Keratinocyte (primary cell): Measurements from ENCODE around the gene TEX22. TPM values are rescaled to one million over a fixed set of nuclear protein-coding genes. Genes with fewer than 3 reads are reported as not detected.

Experiments
- DNase-seq: peaks from one replicate; pipeline ENCODE4 v3.0.0-alpha.2; 2011; ENCODE audit warnings: low read depth, missing footprints, low spot score
- FAIRE-seq: peaks from 2 replicates; lab custom pipeline; 2011; peaks lifted over from hg19 to GRCh38; lab: Jason Lieb, UNC
- H2AFZ ChIP-seq: 2 replicates; pipeline ENCODE4 v1.6.0; 2012; ENCODE audit warnings: low read length, control low read depth, inconsistent platforms; ENCODE audit not compliant: control insufficient read depth
- H3K27ac ChIP-seq: 2 replicates; pipeline ENCODE4 v1.5.1; 2011; ENCODE audit warnings: low read length; ENCODE audit not compliant: control insufficient read depth, insufficient read depth
- H3K27me3 ChIP-seq: 3 replicates; pipeline ENCODE4 v1.6.0; 2011; ENCODE audit warnings: low read length; ENCODE audit not compliant: control insufficient read depth, insufficient read depth; ENCODE audit errors: extremely low read depth
- H3K36me3 ChIP-seq, 2 experiments: 2 replicates in 1 of 2; 3 replicates in 1 of 2; pipeline ENCODE4 v1.5.1; 2011; ENCODE audit warnings: low read length in 2 of 2, mild to moderate bottlenecking in 1 of 2; ENCODE audit not compliant: control insufficient read depth in 2 of 2, insufficient read depth in 2 of 2; ENCODE audit errors: extremely low read depth in 1 of 2
- H3K4me1 ChIP-seq: 3 replicates; pipeline ENCODE4 v1.5.1; 2011; ENCODE audit warnings: low read length; ENCODE audit not compliant: control insufficient read depth, insufficient read depth; ENCODE audit errors: extremely low read depth
- H3K4me2 ChIP-seq: 3 replicates; pipeline ENCODE4 v1.6.0; 2011; ENCODE audit warnings: low read depth, low read length; ENCODE audit not compliant: control insufficient read depth, insufficient read depth; ENCODE audit errors: extremely low read depth
- H3K4me3 ChIP-seq, 3 experiments: fragments of 200-600 bp in 1 of 3; sonication (generic) in 1 of 3; 2 replicates in 2 of 3; 3 replicates in 1 of 3; pipeline ENCODE4 v1.5.1; 2011 to 2016; ENCODE audit warnings: low read length in 3 of 3, mild to moderate bottlenecking in 3 of 3, control low read depth in 2 of 3, inconsistent platforms in 1 of 3, low read depth in 1 of 3, mixed read lengths in 1 of 3, mixed run types in 1 of 3, moderate library complexity in 1 of 3; ENCODE audit not compliant: control insufficient read depth in 2 of 3, insufficient read depth in 2 of 3; ENCODE audit errors: extremely low read depth in 1 of 3
- H3K79me2 ChIP-seq: 2 replicates; pipeline ENCODE4 v1.6.0; 2012; ENCODE audit warnings: low read length; ENCODE audit not compliant: control insufficient read depth, insufficient read depth
- H3K9ac ChIP-seq: 3 replicates; pipeline ENCODE4 v1.6.0; 2011; ENCODE audit warnings: low read length; ENCODE audit not compliant: control insufficient read depth, insufficient read depth; ENCODE audit errors: extremely low read depth
- H3K9me1 ChIP-seq: 3 replicates; pipeline ENCODE4 v1.6.0; 2011; ENCODE audit warnings: low read length; ENCODE audit not compliant: control insufficient read depth, insufficient read depth; ENCODE audit errors: extremely low read depth
- H3K9me3 ChIP-seq: 2 replicates; pipeline ENCODE4 v1.5.1; 2012; ENCODE audit warnings: low read depth, low read length; ENCODE audit not compliant: control insufficient read depth
- H4K20me1 ChIP-seq: 3 replicates; pipeline ENCODE4 v1.6.0; 2011; ENCODE audit warnings: low read length; ENCODE audit not compliant: control insufficient read depth, insufficient read depth; ENCODE audit errors: extremely low read depth
- CTCF ChIP-seq, 3 experiments: IDR thresholded peaks in 1 of 3; conservative IDR thresholded peaks in 1 of 3; optimal IDR thresholded peaks in 1 of 3; 2 replicates in 2 of 3; 3 replicates in 1 of 3; pipeline versions ENCODE3 to v1.5.1; 2011; ENCODE audit warnings: low read length in 3 of 3, mild to moderate bottlenecking in 3 of 3, moderate library complexity in 2 of 3, control low read depth in 1 of 3, inconsistent platforms in 1 of 3; ENCODE audit not compliant: insufficient read depth in 2 of 3; ENCODE audit errors: extremely low read depth in 1 of 3
- EZH2 ChIP-seq: IDR thresholded peaks from one replicate; pipeline ENCODE4 v1.6.1; 2012; ENCODE audit warnings: inconsistent platforms, mild to moderate bottlenecking, low read length, moderate library complexity
- dilution Hi-C: fragments of 300-500 bp; cut with MboI; formaldehyde crosslinking; loops from one replicate; pipeline ENCODE4 v1.7.0; 2020; ENCODE audit warnings: low sequenced_read_pairs; ENCODE audit not compliant: extremely low pct_ligation_motif_present
- polyA plus RNA-seq, 5 experiments: library from polyadenylated mRNA; depleted of rRNA in 3 of 5; stranded (reverse) in 3 of 5; stranded (forward) in 1 of 5; unstranded in 1 of 5; fragments of >200 nt; gene quantifications; 1 replicate in 1 of 5; 2 replicates in 3 of 5; 3 replicates in 1 of 5; pipeline versions ENCODE4 v1.2.1 to v1.2.3, GENCODE V29; 2011 to 2012; ENCODE audit warnings: missing spikeins in 2 of 5, low read depth in 1 of 5, low replicate concordance in 1 of 5

TEX22 gene
- polyA plus RNA-seq, 1 donor (not counting 4 experiments of a cell fraction or from before 2014, with no cell fraction given) = 0.03 TPM

GRCh38 chr14:105460616-105461015 lies 62.3 kb downstream of the TEX22 start:
- H3K4me1 ChIP-seq = peaks cover 5% of the 10 kb centered on the region
- no peaks in the 10 kb centered on the region for H3K79me2 ChIP-seq
- H3K27ac ChIP-seq = no peak overlapping the region
- no peak overlapping the region for H3K9ac ChIP-seq
- H3K4me3 ChIP-seq = no peak overlapping the region
- TF ChIP-seq CTCF (optimal IDR thresholded peaks at IDR 0.05 in 1 of 3, IDR thresholded peaks at IDR 0.05 in 1 of 3, conservative IDR thresholded peaks at IDR 0.05 in 1 of 3; ENCODE audit: extremely low read depth in 1 of 3, insufficient read depth in 2 of 3, low read length in 3 of 3) (no peak), EZH2 (no peak)
- dilution Hi-C loops = no loop called here
- H3K27me3 ChIP-seq = no peaks in the 10 kb centered on the region
- H4K20me1 ChIP-seq = no peaks in the 10 kb centered on the region
- FAIRE-seq = no peak
- H3K4me2 ChIP-seq = no peak overlapping the region
- peaks cover 5 to 38% of the 10 kb centered on the region in 2 experiments for H3K36me3 ChIP-seq
- H3K9me1 ChIP-seq = no peaks in the 10 kb centered on the region
- no peak overlapping the region for H2AFZ ChIP-seq
- DNase-seq = no peak
- H3K9me3 ChIP-seq = no peaks in the 10 kb centered on the region

- dilution Hi-C loops = no loop called here
- TF ChIP-seq EZH2 (no peak), CTCF (optimal IDR thresholded peaks at IDR 0.05 in 1 of 3, IDR thresholded peaks at IDR 0.05 in 1 of 3, conservative IDR thresholded peaks at IDR 0.05 in 1 of 3; ENCODE audit: extremely low read depth in 1 of 3, insufficient read depth in 2 of 3, low read length in 3 of 3) (no peak)
- H3K79me2 ChIP-seq = no peaks in the 10 kb centered on the region
Measured at GRCh38 chr14:105461903-105462302, 63.6 kb downstream of the TEX22 start.

More at GRCh38 chr14:105461903-105462302, 63.6 kb downstream of the TEX22 start:
- no peak overlapping the region for H3K9ac ChIP-seq
- FAIRE-seq (no peak), DNase-seq (no peak)
- H3K4me2 ChIP-seq = no peak overlapping the region
- H3K36me3 ChIP-seq = peaks cover 2 to 34% of the 10 kb centered on the region in 2 experiments
- no peaks in the 10 kb centered on the region for H4K20me1 ChIP-seq
- no peaks in the 10 kb centered on the region for H3K27me3 ChIP-seq
- H3K9me3 ChIP-seq = no peaks in the 10 kb centered on the region
- H3K4me3 ChIP-seq = no peak overlapping the region
- H3K4me1 ChIP-seq = peaks cover 5% of the 10 kb centered on the region
- H3K9me1 ChIP-seq = no peaks in the 10 kb centered on the region
- H3K27ac ChIP-seq = no peak overlapping the region
- H2AFZ ChIP-seq = no peak overlapping the region

Other genes starting within 250 kb of the TEX22 start
- gene JAG2, start 229.8 kb upstream of the TEX22 start, polyA plus RNA-seq = 28.3 to 38.2 TPM (median 36.5 TPM) in 3 replicates
- 15.6 to 28.8 TPM (median 16.1 TPM) in 3 replicates for gene NUDT14, start 217.2 kb upstream of the TEX22 start, polyA plus RNA-seq
- 22.2 to 31.9 TPM (median 28.3 TPM) in 3 replicates for gene BTBD6, start 150.0 kb upstream of the TEX22 start, polyA plus RNA-seq
- 5.4 to 8.1 TPM (median 6.5 TPM) in 3 replicates for gene BRF1, start 97.5 kb upstream of the TEX22 start, polyA plus RNA-seq
- 11.8 to 20.8 TPM (median 20.5 TPM) in 3 replicates for gene PACS2, start 83.8 kb upstream of the TEX22 start, polyA plus RNA-seq
- 33.6 to 50.0 TPM (median 49.2 TPM) in 3 replicates for gene MTA1, start 21.3 kb downstream of the TEX22 start, polyA plus RNA-seq
- 4.8 to 12.7 TPM (median 5.7 TPM) in 3 replicates for gene CRIP2, start 76.3 kb downstream of the TEX22 start, polyA plus RNA-seq
- gene CRIP1, start 88.3 kb downstream of the TEX22 start, polyA plus RNA-seq = 1.1 to 1.7 TPM (median 1.3 TPM) in 3 replicates
- gene TEDC1, start 92.7 kb downstream of the TEX22 start, polyA plus RNA-seq = 4.2 to 5.0 TPM (median 5.0 TPM) in 3 replicates
- gene TMEM121, start 128.0 kb downstream of the TEX22 start, polyA plus RNA-seq = 0.18 to 0.31 TPM (median 0.23 TPM) in 3 replicates